GM12878 (cell line): ENCODE measurements around the gene SPATS2L. TPM values are rescaled to one million over a fixed set of nuclear protein-coding genes. Genes with fewer than 3 reads are reported as not detected.

Experiments
- BCL11A ChIP-seq: IDR thresholded peaks from 2 replicates; pipeline ENCODE4 v1.6.1; 2011; ENCODE audit warnings: low read depth, low read length
- CREB1 ChIP-seq: IDR thresholded peaks from 2 replicates; pipeline ENCODE4 v1.6.1; 2012; ENCODE audit warnings: low read depth, mild to moderate bottlenecking, inconsistent platforms
- E4F1 ChIP-seq: fragments of 450-650 bp; IDR thresholded peaks from 2 replicates; pipeline ENCODE4 v1.6.1; 2018; ENCODE audit warnings: borderline replicate concordance, mild to moderate bottlenecking; ENCODE audit not compliant: partially characterized antibody
- ESRRA ChIP-seq: IDR thresholded peaks from 2 replicates; pipeline ENCODE4 v1.6.1; 2012; ENCODE audit warnings: mild to moderate bottlenecking, low read length, improper control_type of control experiment
- FOXM1 ChIP-seq: IDR thresholded peaks from 2 replicates; pipeline ENCODE4 v1.6.1; 2012; ENCODE audit warnings: low read depth, mild to moderate bottlenecking, inconsistent platforms, low read length, moderate library complexity
- IRF5 ChIP-seq: fragments of 450-650 bp; IDR thresholded peaks from 2 replicates; pipeline ENCODE4 v1.6.1; 2017; ENCODE audit warnings: borderline replicate concordance
- MLLT1 ChIP-seq: fragments of 450-650 bp; IDR thresholded peaks from 2 replicates; pipeline ENCODE4 v1.6.1; 2016; ENCODE audit warnings: mild to moderate bottlenecking
- MYB ChIP-seq: fragments of 150-350 bp; IDR thresholded peaks from 2 replicates; pipeline ENCODE4 v1.6.1; 2014; ENCODE audit warnings: mild to moderate bottlenecking, low read depth, low read length, borderline replicate concordance
- PBX3 ChIP-seq: IDR thresholded peaks from 2 replicates; pipeline ENCODE4 v1.6.1; 2011; ENCODE audit warnings: mild to moderate bottlenecking, low read depth, low read length, moderate library complexity; ENCODE audit not compliant: insufficient replicate concordance
- RAD51 ChIP-seq: fragments of 450-650 bp; IDR thresholded peaks from 2 replicates; pipeline ENCODE4 v1.6.1; 2016; ENCODE audit warnings: moderate library complexity, mild to moderate bottlenecking, inconsistent platforms
- RB1 ChIP-seq: fragments of 450-650 bp; formaldehyde crosslinking; IDR thresholded peaks from 2 replicates; pipeline ENCODE4 v1.6.1; 2017; ENCODE audit warnings: mild to moderate bottlenecking, borderline replicate concordance
- RBBP5 ChIP-seq: fragments of 200-600 bp; sonication (generic); conservative IDR thresholded peaks from 2 replicates; pipeline ENCODE4 v1.6.1; 2016
- SIN3A ChIP-seq: IDR thresholded peaks from 2 replicates; pipeline ENCODE4 v1.6.1; 2012; ENCODE audit warnings: low read depth, low read length, improper control_type of control experiment
- SPI1 ChIP-seq: IDR thresholded peaks from 2 replicates; pipeline ENCODE4 v1.6.1; 2011; ENCODE audit warnings: low read depth, mild to moderate bottlenecking, low read length, moderate library complexity, borderline replicate concordance; ENCODE audit not compliant: insufficient read depth
- SREBF2 ChIP-seq: IDR thresholded peaks from 2 replicates; pipeline ENCODE4 v1.6.1; 2012; ENCODE audit warnings: mild to moderate bottlenecking, low read length
- STAT1 ChIP-seq: fragments of 450-650 bp; conservative IDR thresholded peaks from 2 replicates; pipeline ENCODE4 v1.6.1; 2014; ENCODE audit warnings: antibody characterized with exemption, mild to moderate bottlenecking
- ZBED1 ChIP-seq: IDR thresholded peaks from 2 replicates; pipeline ENCODE4 v1.6.1; 2016; ENCODE audit warnings: borderline replicate concordance
- ZNF217 ChIP-seq: fragments of 450-650 bp; IDR thresholded peaks from 2 replicates; pipeline ENCODE4 v1.6.1; 2017; ENCODE audit warnings: antibody characterized with exemption, mild to moderate bottlenecking
- ZNF592 ChIP-seq: fragments of 450-650 bp; IDR thresholded peaks from 2 replicates; pipeline ENCODE4 v1.6.1; 2017; ENCODE audit warnings: mild to moderate bottlenecking, moderate library complexity
- polyA plus RNA-seq, 11 experiments: library from polyadenylated mRNA; depleted of rRNA in 4 of 11; unstranded in 6 of 11; stranded (reverse) in 5 of 11; fragments of >200 nt; fragmentation: Nextera tagmentation in 4 of 11; fragmentation: Illumina TruSeq in 1 of 11; extraction: Ambion mirVana in 4 of 11; extraction: Trizol in 1 of 11; gene quantifications; 1 replicate in 1 of 11; 2 replicates in 10 of 11; pipeline versions ENCODE4 v1.2.1 to v1.2.3, GENCODE V29; 2011 to 2016; ENCODE audit warnings: inconsistent platforms in 2 of 11, missing spikeins in 2 of 11, low read depth in 1 of 11
- total RNA-seq, 4 experiments: library from RNA; depleted of rRNA in 3 of 4; stranded (reverse); fragments of >200 nt in 3 of 4; fragmentation: Illumina TruSeq in 1 of 4; extraction: Trizol in 1 of 4; gene quantifications; 2 replicates each; pipeline versions ENCODE4 v1.2.1 to v1.2.3, GENCODE V29; 2013 to 2021

SPATS2L gene
- total and polyA plus RNA-seq, 10 of the 15 experiments (the other 5 are each of a cell fraction or from before 2014, with no cell fraction given) = 5.2 to 30.0 (median 20.1) TPM

- TF ChIP-seq ZNF592 (no peak), E4F1 (no peak), RAD51 (no peak), ZBED1 (peak; percentile 76; the same call in 1 of the 2 replicates), MYB (no peak), ESRRA (no peak), MLLT1 (0 out of 2 replicates have a peak, but pooled peaks have one; percentile 33), FOXM1 (peak; percentile 59), SREBF2 (no peak), RBBP5 (no peak), PBX3 (no peak), SPI1 (no peak), CREB1 (peak; percentile 49; the same call in 1 of the 2 replicates), STAT1 (no peak), BCL11A (peak; percentile 93), RB1 (no peak), ZNF217 (peak; percentile 93), SIN3A (no peak), IRF5 (no peak)
Measured at GRCh38 chr2:200454927-200455801, 148.7 kb downstream of the SPATS2L start (continued).
